Activated CD4-positive, alpha-beta T cell treated with anti-CD3 and anti-CD28 coated beads, Interleukin-2, Interleukin-4, amounts not matched to agents 100 ng/mL and 50 ng/mL, durations not matched to agents 16 hours and 8 hours (primary cell): ENCODE data around the gene GPER1.
"Not testable (repeated sequence)": the region's sequence is repeated elsewhere in the genome, so short reads cannot be mapped to it uniquely, and the experiment has no call there.

Experiments
- DNase-seq: peaks from one replicate; pipeline ENCODE4 v3.0.0-alpha.2; 2020; ENCODE audit warnings: low spot score

GPER1 gene

GRCh38 chr7:1103789-1104515, 16.0 kb downstream of the GPER1 start:
- no peak for DNase-seq

GRCh38 chr7:1104516-1105179, 16.7 kb downstream of the GPER1 start:
- DNase-seq, result no peak

- no peak for DNase-seq
Measured at GRCh38 chr7:1105189-1105588, 17.3 kb downstream of the GPER1 start.

GRCh38 chr7:1106063-1106792, 18.3 kb downstream of the GPER1 start:
- no peak for DNase-seq

GRCh38 chr7:1106793-1107421, 19.0 kb downstream of the GPER1 start:
- DNase-seq, result no peak

GRCh38 chr7:1108264-1108920, 20.5 kb downstream of the GPER1 start:
- DNase-seq, result no peak

- no peak for DNase-seq
Measured at GRCh38 chr7:1109581-1110310, 21.8 kb downstream of the GPER1 start.

GRCh38 chr7:1110358-1110757, 22.4 kb downstream of the GPER1 start:
- no peak for DNase-seq

- no peak for DNase-seq
Measured at GRCh38 chr7:1111156-1111555, 23.2 kb downstream of the GPER1 start.

- DNase-seq, result no peak
Measured at GRCh38 chr7:1112109-1112508, 24.2 kb downstream of the GPER1 start.

GRCh38 chr7:1112625-1113547, 25.0 kb downstream of the GPER1 start:
- DNase-seq, result no peak

- DNase-seq, result no peak
Measured at GRCh38 chr7:1113548-1113885, 25.6 kb downstream of the GPER1 start.

GRCh38 chr7:1114088-1114487, 26.2 kb downstream of the GPER1 start:
- DNase-seq, result no peak

GRCh38 chr7:1114505-1114904, 26.6 kb downstream of the GPER1 start:
- no peak for DNase-seq

- DNase-seq, result not testable (repeated sequence)
Measured at GRCh38 chr7:1115171-1116045, 27.5 kb downstream of the GPER1 start.

- not testable (repeated sequence) for DNase-seq
Measured at GRCh38 chr7:1116383-1117008, 28.6 kb downstream of the GPER1 start.

- DNase-seq, result no peak
Measured at GRCh38 chr7:1117321-1117928, 29.5 kb downstream of the GPER1 start.

- no peak for DNase-seq
Measured at GRCh38 chr7:1119201-1119600, 31.3 kb downstream of the GPER1 start.
